Endothelial cell of umbilical vein (primary cell): ENCODE data around the gene SLC25A28. TPM values are rescaled to one million over a fixed set of nuclear protein-coding genes. Genes with fewer than 3 reads are reported as not detected.

Experiments used
- BruUV-seq: library from RNA; stranded (reverse); fragments of 400-500 nt; replicated peaks from 2 replicates; lab custom pipeline; 2021; lab: Mats Ljungman, UMichigan
- CTCF ChIA-PET: fragments of 300-600, 350-600 bp; sonication (Branson Sonifier 250); formaldehyde crosslinking; loops from one replicate; lab custom pipeline; 2021; ENCODE audit warnings: antibody characterized with exemption, inconsistent platforms; lab: Charles Lee
- POLR2A ChIA-PET: fragments of 300-600, 350-600 bp; sonication (Branson Sonifier 250); formaldehyde crosslinking; loops from one replicate; lab custom pipeline; 2021; ENCODE audit warnings: antibody characterized with exemption, inconsistent platforms; lab: Charles Lee
- DNase-seq: peaks from one replicate; pipeline ENCODE4 v3.0.0-alpha.2; 2011; ENCODE audit warnings: low read depth, low spot score
- FAIRE-seq: peaks from 2 replicates; lab custom pipeline; 2011; peaks lifted over from hg19 to GRCh38; lab: Jason Lieb, UNC
- H2AFZ ChIP-seq: 2 replicates; pipeline ENCODE4 v1.6.0; 2012; ENCODE audit warnings: low read depth, low read length, control low read depth, inconsistent platforms
- H3K27ac ChIP-seq: 2 replicates; pipeline ENCODE4 v1.5.1; 2011; ENCODE audit warnings: low read depth, mild to moderate bottlenecking, control low read depth, low read length, moderate library complexity; ENCODE audit not compliant: insufficient read depth
- H3K27me3 ChIP-seq, 2 experiments: 2 replicates each; pipeline versions ENCODE4 v1.6.0 to v1.6.1; 2011; ENCODE audit warnings: low read length in 2 of 2, mixed read lengths in 1 of 2; ENCODE audit not compliant: control insufficient read depth in 2 of 2, insufficient read depth in 2 of 2
- H3K36me3 ChIP-seq, 2 experiments: 2 replicates in 1 of 2; 3 replicates in 1 of 2; pipeline ENCODE4 v1.5.1; 2011; ENCODE audit warnings: low read length in 2 of 2, mild to moderate bottlenecking in 1 of 2, moderate library complexity in 1 of 2; ENCODE audit not compliant: control insufficient read depth in 2 of 2, insufficient read depth in 2 of 2; ENCODE audit errors: extremely low read depth in 1 of 2
- H3K4me1 ChIP-seq: 3 replicates; pipeline ENCODE4 v1.5.1; 2011; ENCODE audit warnings: mild to moderate bottlenecking, low read length; ENCODE audit not compliant: control insufficient read depth, insufficient read depth; ENCODE audit errors: extremely low read depth
- H3K4me2 ChIP-seq: 2 replicates; pipeline ENCODE4 v1.6.1; 2011; ENCODE audit warnings: low read length, control low read depth, mixed read lengths; ENCODE audit not compliant: insufficient read depth
- H3K4me3 ChIP-seq, 3 experiments: fragments of 200-600 bp in 1 of 3; sonication (generic), shearing (Covaris generic) in 1 of 3; replicated peaks in 1 of 3; 2 replicates each; pipeline ENCODE4 v1.5.1; 2011 to 2016; ENCODE audit warnings: control low read depth in 3 of 3, low read length in 3 of 3, mild to moderate bottlenecking in 2 of 3, inconsistent platforms in 1 of 3, low read depth in 1 of 3, moderate library complexity in 1 of 3; ENCODE audit not compliant: insufficient read depth in 1 of 3
- H3K79me2 ChIP-seq: 2 replicates; pipeline ENCODE4 v1.6.0; 2012; ENCODE audit warnings: low read length, inconsistent platforms; ENCODE audit not compliant: control insufficient read depth, insufficient read depth
- H3K9ac ChIP-seq: replicated peaks from 2 replicates; pipeline ENCODE3; 2011; ENCODE audit warnings: low read length, control low read depth; ENCODE audit not compliant: insufficient read depth; ENCODE audit errors: extremely low read depth
- H3K9me1 ChIP-seq: replicated peaks from 3 replicates; pipeline ENCODE4 v1.6.0; 2011; ENCODE audit warnings: mild to moderate bottlenecking, low read length; ENCODE audit not compliant: control insufficient read depth, insufficient read depth; ENCODE audit errors: extremely low read depth
- H3K9me3 ChIP-seq: replicated peaks from 2 replicates; pipeline ENCODE4 v1.5.1; 2012; ENCODE audit warnings: low read length, inconsistent platforms; ENCODE audit not compliant: control insufficient read depth, insufficient read depth
- H4K20me1 ChIP-seq: replicated peaks from 2 replicates; pipeline ENCODE3; 2011; ENCODE audit warnings: mild to moderate bottlenecking, low read length; ENCODE audit not compliant: control insufficient read depth, insufficient read depth; ENCODE audit errors: extremely low read depth
- CTCF ChIP-seq, 2 donors: IDR thresholded peaks; 1 replicate in 1 of 2; 2 replicates in 1 of 2; pipeline ENCODE4 v1.5.1; 2011; ENCODE audit warnings: low read length in 2 of 2, mild to moderate bottlenecking in 2 of 2, moderate library complexity in 2 of 2, control low read depth in 1 of 2, inconsistent platforms in 1 of 2, low read depth in 1 of 2; ENCODE audit not compliant: insufficient read depth in 1 of 2; ENCODE audit errors: extremely low read depth in 1 of 2
- EZH2 ChIP-seq: IDR thresholded peaks from 2 replicates; pipeline ENCODE4 v1.6.1; 2012; ENCODE audit warnings: borderline replicate concordance, low read depth, mild to moderate bottlenecking, moderate library complexity, low read length, inconsistent platforms; ENCODE audit not compliant: severe bottlenecking
- FOS ChIP-seq: IDR thresholded peaks from 2 replicates; pipeline ENCODE4 v1.6.1; 2011; ENCODE audit warnings: mild to moderate bottlenecking, low read length, moderate library complexity, borderline replicate concordance; ENCODE audit not compliant: insufficient read depth
- GATA2 ChIP-seq: IDR thresholded peaks from 2 replicates; pipeline ENCODE4 v1.7.0; 2011; ENCODE audit warnings: low read depth, mild to moderate bottlenecking, moderate library complexity, mixed read lengths, low read length; ENCODE audit not compliant: insufficient read length, insufficient read depth
- JUN ChIP-seq: IDR thresholded peaks from 2 replicates; pipeline ENCODE4 v1.6.1; 2011; ENCODE audit warnings: borderline replicate concordance, low read depth; ENCODE audit not compliant: insufficient read length, insufficient read depth
- MAX ChIP-seq: IDR thresholded peaks from 2 replicates; pipeline ENCODE4 v1.6.1; 2011; ENCODE audit not compliant: insufficient read depth, insufficient read length
- MYC ChIP-seq: IDR thresholded peaks from one replicate; pipeline ENCODE4 v1.6.1; 2011; ENCODE audit warnings: mild to moderate bottlenecking, low read depth, low read length
- POLR2A ChIP-seq: IDR thresholded peaks from 2 replicates; pipeline ENCODE4 v1.6.1; 2012; ENCODE audit warnings: low read depth, mild to moderate bottlenecking, control low read depth, low read length
- POLR2AphosphoS5 ChIP-seq: IDR thresholded peaks from 2 replicates; pipeline ENCODE4 v1.6.1; 2012; ENCODE audit warnings: low read depth, mild to moderate bottlenecking, control low read depth, low read length, moderate library complexity; ENCODE audit not compliant: insufficient read depth
- dilution Hi-C: fragments of 300-500 bp; cut with MboI; formaldehyde crosslinking; loops from one replicate; pipeline ENCODE4 v1.15.0; 2019; ENCODE audit warnings: low sequenced_read_pairs; ENCODE audit not compliant: extremely low pct_ligation_motif_present
- intact Hi-C: fragments of 100-400 bp; cut with micrococcal nuclease; formaldehyde crosslinking; loops from one replicate; pipeline ENCODE4 v1.10.0; 2022
- polyA plus RNA-seq, 4 experiments: library from polyadenylated mRNA; depleted of rRNA in 3 of 4; stranded (reverse) in 3 of 4; unstranded in 1 of 4; fragments of >200 nt; gene quantifications; 2 replicates each; pipeline versions ENCODE4 v1.2.1 to v1.2.3, GENCODE V29; 2011 to 2012; ENCODE audit warnings: missing spikeins in 1 of 4
- total RNA-seq: library from RNA; stranded (reverse); gene quantifications from 2 replicates; pipeline ENCODE4 v1.2.3, GENCODE V29; 2021

The SLC25A28 gene
- total and polyA plus RNA-seq, 2 donors (not counting 3 experiments of a cell fraction or from before 2014, with no cell fraction given), result 33.7 to 38.8 TPM

GRCh38 chr10:99598781-99599509 is 21.3 kb downstream of the SLC25A28 start:
- DNase-seq, result no peak
- no peak for TF ChIP-seq EZH2
- TF ChIP-seq MAX, result no peak
- no peak for TF ChIP-seq POLR2A
- no peak for TF ChIP-seq CTCF (IDR thresholded peaks at IDR 0.05; ENCODE audit: extremely low read depth in 1 of 2, insufficient read depth in 1 of 2, low read depth in 1 of 2, low read length in 2 of 2)
- no peak for TF ChIP-seq POLR2AphosphoS5
- TF ChIP-seq MYC, result no peak
- no peak for TF ChIP-seq JUN
- TF ChIP-seq GATA2, result no peak
- TF ChIP-seq FOS, result no peak
- H3K79me2 ChIP-seq, result no peaks in the 10 kb centered on the region
- H2AFZ ChIP-seq, result no peak overlapping the region
- H3K4me2 ChIP-seq, result no peak overlapping the region
- H3K27ac ChIP-seq, result no peak overlapping the region
- H3K4me1 ChIP-seq, result no peaks in the 10 kb centered on the region
- no peak overlapping the region for H3K4me3 ChIP-seq
- POLR2A ChIA-PET, result no interaction called here
- no peaks in the 10 kb centered on the region for H3K36me3 ChIP-seq
- intact Hi-C loops, result no loop called here
- no peaks in the 10 kb centered on the region for H4K20me1 ChIP-seq
- H3K27me3 ChIP-seq, result peaks cover 2 to 7% of the 10 kb centered on the region in 2 experiments
- H3K9me3 ChIP-seq, result no peaks in the 10 kb centered on the region
- BruUV-seq, result no TSS peak
- no peak overlapping the region for H3K9ac ChIP-seq
- no peak for FAIRE-seq
- CTCF ChIA-PET, result interaction anchor here (0.7 to 2.8 kb wide), 6 partner anchors 13 to 206 kb away, joined by 3 to 14 read pairs (median 4); no protein-coding TSS in a partner anchor
- no peaks in the 10 kb centered on the region for H3K9me1 ChIP-seq
- dilution Hi-C loops, result no loop called here
